ENCODE data around the gene AIM2.
"Not testable (repeated sequence)": the region's sequence is repeated elsewhere in the genome, so short reads cannot be mapped to it uniquely, and the experiment has no call there.

Gene AIM2

GRCh38 chr1:159051436-159051835 lies 25.1 kb downstream of the AIM2 start:
- H3K9me3 ChIP-seq (ENCODE audit: control insufficient read depth, low read length) = no peaks in the 10 kb centered on the region

GRCh38 chr1:159046486-159046885 lies 30.1 kb downstream of the AIM2 start:
- peaks cover 73% of the 10 kb centered on the region for H3K36me3 ChIP-seq (ENCODE audit: control insufficient read depth, insufficient read depth, low read length, severe bottlenecking)
- not testable (repeated sequence) for H3K4me3 ChIP-seq (ENCODE audit: low read length); H3K4me1 ChIP-seq (ENCODE audit: control insufficient read depth, insufficient read depth, low read length); H3K9me3 ChIP-seq (ENCODE audit: control insufficient read depth, low read length); H3K27me3 ChIP-seq (replicated peaks; ENCODE audit: control insufficient read depth, insufficient read depth, low read length); DNase-seq (ENCODE audit: low read depth); H3K9ac ChIP-seq (ENCODE audit: low read length)

More at GRCh38 chr1:159051436-159051835, 25.1 kb downstream of the AIM2 start:
- DNase-seq (ENCODE audit: low read depth) = no peak
- Histone ChIP-seq H3K36me3 (ENCODE audit: control insufficient read depth, insufficient read depth, low read length, severe bottlenecking) (peaks cover 87% of the 10 kb centered on the region), H3K27me3 (replicated peaks; ENCODE audit: control insufficient read depth, insufficient read depth, low read length) (no peaks in the 10 kb centered on the region), H3K9ac (ENCODE audit: low read length) (no peak overlapping the region), H3K4me3 (ENCODE audit: low read length) (no peak overlapping the region), H3K4me1 (ENCODE audit: control insufficient read depth, insufficient read depth, low read length) (peaks cover 9% of the 10 kb centered on the region)

- Histone ChIP-seq H3K9ac (ENCODE audit: low read length) (peak overlapping the region; percentile 50), H3K36me3 (ENCODE audit: control insufficient read depth, insufficient read depth, low read length, severe bottlenecking) (peaks cover 84% of the 10 kb centered on the region), H3K4me3 (ENCODE audit: low read length) (no peak overlapping the region), H3K27me3 (replicated peaks; ENCODE audit: control insufficient read depth, insufficient read depth, low read length) (no peaks in the 10 kb centered on the region), H3K9me3 (ENCODE audit: control insufficient read depth, low read length) (no peaks in the 10 kb centered on the region), H3K4me1 (ENCODE audit: control insufficient read depth, insufficient read depth, low read length) (peaks cover 17% of the 10 kb centered on the region)
- DNase-seq (ENCODE audit: low read depth) = no peak
These were observed 35.5 kb downstream of the AIM2 start for GRCh38 chr1:159040893-159041724.

- Histone ChIP-seq H3K36me3 (ENCODE audit: control insufficient read depth, insufficient read depth, low read length, severe bottlenecking) (peaks cover 85% of the 10 kb centered on the region), H3K4me1 (ENCODE audit: control insufficient read depth, insufficient read depth, low read length) (peaks cover 17% of the 10 kb centered on the region), H3K27me3 (replicated peaks; ENCODE audit: control insufficient read depth, insufficient read depth, low read length) (no peaks in the 10 kb centered on the region), H3K4me3 (ENCODE audit: low read length) (peak overlapping the region; percentile 42), H3K9me3 (ENCODE audit: control insufficient read depth, low read length) (no peaks in the 10 kb centered on the region), H3K9ac (ENCODE audit: low read length) (peak overlapping the region; percentile 50)
- peak; percentile 61 for DNase-seq (ENCODE audit: low read depth)
These were observed 36.4 kb downstream of the AIM2 start for GRCh38 chr1:159040206-159040605.

- no peak for DNase-seq (ENCODE audit: low read depth)
- no peak overlapping the region for H3K9ac ChIP-seq (ENCODE audit: low read length)
- H3K27me3 ChIP-seq (replicated peaks; ENCODE audit: control insufficient read depth, insufficient read depth, low read length) = no peaks in the 10 kb centered on the region
- H3K36me3 ChIP-seq (ENCODE audit: control insufficient read depth, insufficient read depth, low read length, severe bottlenecking) = peaks cover 69% of the 10 kb centered on the region
- peaks cover 19% of the 10 kb centered on the region for H3K4me1 ChIP-seq (ENCODE audit: control insufficient read depth, insufficient read depth, low read length)
- H3K9me3 ChIP-seq (ENCODE audit: control insufficient read depth, low read length) = no peaks in the 10 kb centered on the region
- no peak overlapping the region for H3K4me3 ChIP-seq (ENCODE audit: low read length)
These were observed 45.6 kb downstream of the AIM2 start for GRCh38 chr1:159030877-159031447.

GRCh38 chr1:159030311-159030710 lies 46.3 kb downstream of the AIM2 start:
- Histone ChIP-seq H3K4me1 (ENCODE audit: control insufficient read depth, insufficient read depth, low read length) (peaks cover 19% of the 10 kb centered on the region), H3K27me3 (replicated peaks; ENCODE audit: control insufficient read depth, insufficient read depth, low read length) (no peaks in the 10 kb centered on the region), H3K9ac (ENCODE audit: low read length) (no peak overlapping the region), H3K36me3 (ENCODE audit: control insufficient read depth, insufficient read depth, low read length, severe bottlenecking) (peaks cover 66% of the 10 kb centered on the region), H3K9me3 (ENCODE audit: control insufficient read depth, low read length) (no peaks in the 10 kb centered on the region), H3K4me3 (ENCODE audit: low read length) (no peak overlapping the region)
- no peak for DNase-seq (ENCODE audit: low read depth)

- not testable (repeated sequence) for DNase-seq (ENCODE audit: low read depth); H3K27me3 ChIP-seq (replicated peaks; ENCODE audit: control insufficient read depth, insufficient read depth, low read length); H3K9ac ChIP-seq (ENCODE audit: low read length); H3K4me3 ChIP-seq (ENCODE audit: low read length); H3K9me3 ChIP-seq (ENCODE audit: control insufficient read depth, low read length)
- Histone ChIP-seq H3K4me1 (ENCODE audit: control insufficient read depth, insufficient read depth, low read length) (peaks cover 19% of the 10 kb centered on the region), H3K36me3 (ENCODE audit: control insufficient read depth, insufficient read depth, low read length, severe bottlenecking) (peaks cover 60% of the 10 kb centered on the region)
These were observed 49.7 kb downstream of the AIM2 start for GRCh38 chr1:159026841-159027240.

GRCh38 chr1:159025043-159025442 lies 51.5 kb downstream of the AIM2 start:
- H3K4me1 ChIP-seq (ENCODE audit: control insufficient read depth, insufficient read depth, low read length) = peaks cover 7% of the 10 kb centered on the region
- H3K9me3 ChIP-seq (ENCODE audit: control insufficient read depth, low read length) = no peaks in the 10 kb centered on the region
- H3K9ac ChIP-seq (ENCODE audit: low read length) = no peak overlapping the region
- H3K36me3 ChIP-seq (ENCODE audit: control insufficient read depth, insufficient read depth, low read length, severe bottlenecking) = peaks cover 60% of the 10 kb centered on the region
- no peak for DNase-seq (ENCODE audit: low read depth)
- H3K27me3 ChIP-seq (replicated peaks; ENCODE audit: control insufficient read depth, insufficient read depth, low read length) = no peaks in the 10 kb centered on the region
- H3K4me3 ChIP-seq (ENCODE audit: low read length) = no peak overlapping the region

GRCh38 chr1:159023723-159024122 lies 52.8 kb downstream of the AIM2 start:
- Histone ChIP-seq H3K9ac (ENCODE audit: low read length) (no peak overlapping the region), H3K36me3 (ENCODE audit: control insufficient read depth, insufficient read depth, low read length, severe bottlenecking) (peaks cover 65% of the 10 kb centered on the region), H3K4me3 (ENCODE audit: low read length) (no peak overlapping the region), H3K4me1 (ENCODE audit: control insufficient read depth, insufficient read depth, low read length) (peaks cover 5% of the 10 kb centered on the region), H3K9me3 (ENCODE audit: control insufficient read depth, low read length) (no peaks in the 10 kb centered on the region), H3K27me3 (replicated peaks; ENCODE audit: control insufficient read depth, insufficient read depth, low read length) (no peaks in the 10 kb centered on the region)
- DNase-seq (ENCODE audit: low read depth) = no peak

- peak overlapping the region; percentile 74 for H3K4me3 ChIP-seq (ENCODE audit: low read length)
- no peaks in the 10 kb centered on the region for H3K27me3 ChIP-seq (replicated peaks; ENCODE audit: control insufficient read depth, insufficient read depth, low read length)
- H3K4me1 ChIP-seq (ENCODE audit: control insufficient read depth, insufficient read depth, low read length) = peaks cover 58% of the 10 kb centered on the region
- peaks cover 52% of the 10 kb centered on the region for H3K36me3 ChIP-seq (ENCODE audit: control insufficient read depth, insufficient read depth, low read length, severe bottlenecking)
- H3K9ac ChIP-seq (ENCODE audit: low read length) = peak overlapping the region; percentile 81
- H3K9me3 ChIP-seq (ENCODE audit: control insufficient read depth, low read length) = no peaks in the 10 kb centered on the region
- DNase-seq (ENCODE audit: low read depth) = peak; percentile 75
These were observed 61.1 kb downstream of the AIM2 start for GRCh38 chr1:159015440-159015909.

GRCh38 chr1:159014851-159015250 lies 61.7 kb downstream of the AIM2 start:
- no peak for DNase-seq (ENCODE audit: low read depth)
- H3K27me3 ChIP-seq (replicated peaks; ENCODE audit: control insufficient read depth, insufficient read depth, low read length) = no peaks in the 10 kb centered on the region
- H3K4me1 ChIP-seq (ENCODE audit: control insufficient read depth, insufficient read depth, low read length) = peaks cover 58% of the 10 kb centered on the region
- H3K36me3 ChIP-seq (ENCODE audit: control insufficient read depth, insufficient read depth, low read length, severe bottlenecking) = peaks cover 46% of the 10 kb centered on the region
- H3K4me3 ChIP-seq (ENCODE audit: low read length) = peak overlapping the region; percentile 74
- H3K9ac ChIP-seq (ENCODE audit: low read length) = peak overlapping the region; percentile 36
- no peaks in the 10 kb centered on the region for H3K9me3 ChIP-seq (ENCODE audit: control insufficient read depth, low read length)
